Trophoblast cell (in vitro differentiated cells and primary cell): ENCODE data around the gene SMG1.
"Not testable (repeated sequence)": the region's sequence is repeated elsewhere in the genome, so short reads cannot be mapped to it uniquely, and the experiment has no call there.

ENCODE experiments used
- DNase-seq, 2 donors: peaks; one replicate each; pipeline ENCODE4 v3.0.0-alpha.2; 2016
- H2AFZ ChIP-seq: 2 replicates; pipeline ENCODE4 v1.6.1; 2013; ENCODE audit warnings: low read length, moderate library complexity, mild to moderate bottlenecking; ENCODE audit not compliant: insufficient read depth, poor library complexity
- H2AK5ac ChIP-seq: 2 replicates; pipeline ENCODE4 v1.6.1; 2013; ENCODE audit warnings: mild to moderate bottlenecking, low read length
- H2BK120ac ChIP-seq: 2 replicates; pipeline ENCODE4 v1.6.1; 2013; ENCODE audit warnings: low read length, mild to moderate bottlenecking, moderate library complexity; ENCODE audit not compliant: insufficient read depth, poor library complexity
- H2BK12ac ChIP-seq: 2 replicates; pipeline ENCODE4 v1.6.1; 2013; ENCODE audit warnings: mild to moderate bottlenecking, low read length, moderate library complexity
- H2BK5ac ChIP-seq: 2 replicates; pipeline ENCODE4 v1.6.1; 2013; ENCODE audit warnings: low read length, low read depth, moderate library complexity, mild to moderate bottlenecking; ENCODE audit not compliant: poor library complexity
- H3K14ac ChIP-seq: 2 replicates; pipeline ENCODE4 v1.6.1; 2013; ENCODE audit warnings: mild to moderate bottlenecking, low read length
- H3K18ac ChIP-seq: 2 replicates; pipeline ENCODE4 v1.6.1; 2013; ENCODE audit warnings: mild to moderate bottlenecking, low read length
- H3K23ac ChIP-seq: 2 replicates; pipeline ENCODE4 v1.6.1; 2013; ENCODE audit warnings: low read length
- H3K27ac ChIP-seq: 2 replicates; pipeline ENCODE4 v1.5.1; 2013; ENCODE audit warnings: low read depth, mild to moderate bottlenecking, inconsistent platforms, low read length, moderate library complexity
- H3K27me3 ChIP-seq: 2 replicates; pipeline ENCODE4 v1.6.1; 2013; ENCODE audit warnings: inconsistent platforms, mild to moderate bottlenecking, low read length, moderate library complexity; ENCODE audit not compliant: insufficient read depth
- H3K36me3 ChIP-seq, 2 experiments: 1 replicate in 1 of 2; 2 replicates in 1 of 2; pipeline ENCODE4 v1.6.1; 2013; ENCODE audit warnings: low read length in 2 of 2, mild to moderate bottlenecking in 2 of 2, moderate library complexity in 1 of 2; ENCODE audit not compliant: insufficient read depth in 2 of 2, control insufficient read depth in 1 of 2
- H3K4ac ChIP-seq: 2 replicates; pipeline ENCODE4 v1.6.1; 2013; ENCODE audit warnings: low read depth, mild to moderate bottlenecking, low read length, moderate library complexity
- H3K4me1 ChIP-seq, 2 experiments: 1 replicate in 1 of 2; 2 replicates in 1 of 2; pipeline ENCODE4 v1.6.1; 2013; ENCODE audit warnings: low read length in 2 of 2, mild to moderate bottlenecking in 2 of 2, moderate library complexity in 1 of 2; ENCODE audit not compliant: insufficient read depth in 2 of 2, control insufficient read depth in 1 of 2
- H3K4me2 ChIP-seq: 2 replicates; pipeline ENCODE4 v1.6.1; 2013; ENCODE audit warnings: inconsistent platforms, mild to moderate bottlenecking, low read length, moderate library complexity
- H3K4me3 ChIP-seq: 2 replicates; pipeline ENCODE4 v1.5.1; 2013; ENCODE audit warnings: mild to moderate bottlenecking, low read depth, low read length, inconsistent platforms
- H3K79me1 ChIP-seq: one replicate; pipeline ENCODE4 v1.6.1; 2013; ENCODE audit warnings: low read length
- H3K79me2 ChIP-seq: 2 replicates; pipeline ENCODE4 v1.6.1; 2013; ENCODE audit warnings: low read length, mild to moderate bottlenecking; ENCODE audit not compliant: control insufficient read depth, insufficient read depth, poor library complexity
- H3K9ac ChIP-seq: 2 replicates; pipeline ENCODE4 v1.6.1; 2013; ENCODE audit warnings: mild to moderate bottlenecking, low read length
- H3K9me3 ChIP-seq: 2 replicates; pipeline ENCODE4 v1.6.1; 2013; ENCODE audit warnings: low read depth, mild to moderate bottlenecking, control low read depth, inconsistent platforms, low read length; ENCODE audit not compliant: insufficient read depth
- H4K12ac ChIP-seq: 2 replicates; pipeline ENCODE4 v1.6.1; 2013; ENCODE audit warnings: low read depth, mild to moderate bottlenecking, low read length, moderate library complexity
- H4K8ac ChIP-seq: 2 replicates; pipeline ENCODE4 v1.6.1; 2013; ENCODE audit warnings: low read depth, mild to moderate bottlenecking, low read length, moderate library complexity
- H4K91ac ChIP-seq: one replicate; pipeline ENCODE4 v1.6.1; 2013; ENCODE audit warnings: low read depth, mild to moderate bottlenecking, low read length, moderate library complexity
- WGBS: extraction: QIAGEN DNeasy Blood & Tissue Kit; methylation state at CpG from one replicate; pipeline ENCODE4 v1.1.7; 2013; ENCODE audit warnings: missing lambda C conversion rate; ENCODE audit not compliant: insufficient read length, insufficient coverage; ENCODE audit errors: extremely low coverage; 5-methylcytosine and 5-hydroxymethylcytosine counted together

Gene SMG1

DNA sequence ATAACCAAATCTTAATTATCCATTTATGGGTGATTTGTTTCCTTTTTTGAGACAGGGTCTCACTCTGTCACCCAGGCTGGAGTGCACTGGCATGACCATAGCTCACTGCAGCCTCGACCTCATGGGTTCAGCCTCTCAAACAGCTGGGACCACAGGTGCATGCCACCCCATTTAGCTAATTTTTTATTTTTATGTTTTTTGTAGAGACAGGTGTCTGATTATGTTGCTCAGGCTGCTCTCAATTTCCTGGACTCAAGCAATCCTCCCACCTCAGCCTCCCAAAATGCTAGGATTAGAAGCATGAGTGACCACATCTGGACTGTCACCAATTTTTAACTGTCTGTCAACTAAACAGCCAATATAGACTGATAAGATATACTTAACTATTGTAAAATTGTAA lies 25.0 kb downstream of the SMG1 start:
- DNase-seq, H3K79me2 ChIP-seq, H3K23ac ChIP-seq, H4K8ac ChIP-seq, H4K91ac ChIP-seq, H2BK5ac ChIP-seq, H3K9ac ChIP-seq, H3K4me1 ChIP-seq, H3K4me3 ChIP-seq, H3K4me2 ChIP-seq, H3K27me3 ChIP-seq, H2AK5ac ChIP-seq, H2AFZ ChIP-seq, H2BK120ac ChIP-seq, H3K36me3 ChIP-seq, H3K27ac ChIP-seq, H3K9me3 ChIP-seq, H3K4ac ChIP-seq, H2BK12ac ChIP-seq, H3K18ac ChIP-seq, H3K14ac ChIP-seq, H4K12ac ChIP-seq, H3K79me1 ChIP-seq: not testable (repeated sequence)
- no CpG with 5 or more reads among the region's 1 CpG for WGBS

DNA sequence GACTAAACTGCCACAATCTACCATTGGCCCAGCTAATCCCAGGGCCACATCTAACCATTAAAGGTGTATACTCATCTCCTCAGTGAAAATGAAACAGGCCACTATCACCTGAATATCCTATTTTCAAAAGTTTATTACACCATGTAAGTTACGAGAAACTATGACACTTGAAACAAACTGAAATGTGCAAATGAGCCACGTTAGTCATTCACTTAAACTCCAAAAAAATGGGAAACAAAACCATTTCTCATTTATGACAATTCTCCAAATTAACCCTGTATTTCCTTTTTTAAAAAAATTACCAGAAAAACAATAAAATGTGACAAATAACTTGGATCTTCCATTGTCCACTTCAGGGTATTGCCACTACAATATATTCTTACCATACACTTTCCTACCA lies 41.8 kb downstream of the SMG1 start:
- not testable (repeated sequence) for H2AFZ ChIP-seq, H3K4me1 ChIP-seq, H3K9ac ChIP-seq, H3K18ac ChIP-seq, H3K23ac ChIP-seq, H4K12ac ChIP-seq, H2BK5ac ChIP-seq, H4K91ac ChIP-seq, H3K4ac ChIP-seq, H2AK5ac ChIP-seq, H3K36me3 ChIP-seq, H3K9me3 ChIP-seq, H3K4me3 ChIP-seq, H3K4me2 ChIP-seq, DNase-seq, H3K79me1 ChIP-seq, H2BK120ac ChIP-seq, H3K14ac ChIP-seq, H4K8ac ChIP-seq, H3K27me3 ChIP-seq, H2BK12ac ChIP-seq, H3K27ac ChIP-seq, H3K79me2 ChIP-seq
- no CpG with 5 or more reads among the region's 2 CpGs for WGBS

DNA sequence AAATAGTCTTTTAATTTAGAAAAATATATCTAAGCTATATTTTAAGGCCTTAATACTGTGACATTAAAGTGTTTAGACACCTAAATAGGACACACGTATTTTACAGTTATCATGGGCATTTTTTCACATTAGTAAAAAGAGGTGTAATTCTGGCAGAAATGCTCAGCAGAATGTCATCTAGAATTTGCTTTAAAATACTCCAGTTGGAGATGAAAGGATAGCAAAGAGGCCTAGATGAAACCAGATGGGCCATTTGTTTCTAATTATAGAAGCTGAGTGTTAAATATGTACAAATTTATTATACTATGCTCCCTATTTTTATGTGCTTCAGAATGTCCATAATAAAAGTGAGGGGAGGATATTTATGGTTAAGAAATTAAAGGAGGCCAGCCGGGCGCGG lies 48.5 kb downstream of the SMG1 start:
- not testable (repeated sequence) for H3K4me3 ChIP-seq, H4K8ac ChIP-seq, H3K4me2 ChIP-seq, H3K79me2 ChIP-seq, H4K12ac ChIP-seq, H2BK12ac ChIP-seq, H3K23ac ChIP-seq, H2AFZ ChIP-seq, H2BK5ac ChIP-seq, H4K91ac ChIP-seq, H3K9ac ChIP-seq, DNase-seq, H3K27ac ChIP-seq, H3K79me1 ChIP-seq, H3K27me3 ChIP-seq, H2BK120ac ChIP-seq, H3K9me3 ChIP-seq, H3K18ac ChIP-seq, H2AK5ac ChIP-seq, H3K4ac ChIP-seq, H3K14ac ChIP-seq, H3K4me1 ChIP-seq
- no CpG with 5 or more reads among the region's 4 CpGs for WGBS
- peaks cover 11 to 17% of the 10 kb centered on the region in 2 experiments for H3K36me3 ChIP-seq

DNA sequence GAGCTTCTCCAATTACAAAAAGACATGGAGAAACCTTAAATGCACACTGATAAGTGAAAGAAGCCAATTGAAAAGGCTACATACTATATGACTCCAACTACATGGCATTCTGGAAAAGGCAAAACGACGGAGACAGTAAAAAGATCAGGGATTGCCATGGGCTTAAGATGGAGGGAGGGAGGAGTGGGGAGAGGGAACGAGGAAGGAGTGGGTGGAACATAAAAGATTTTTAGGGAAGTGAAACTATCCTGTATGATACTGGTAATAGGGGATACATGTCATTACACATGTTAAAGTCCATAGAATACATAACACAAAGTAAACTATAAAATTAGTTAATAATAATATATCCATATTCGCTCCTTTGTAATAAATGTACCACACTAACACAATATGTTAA lies 48.9 kb downstream of the SMG1 start:
- not testable (repeated sequence) for H4K12ac ChIP-seq, H3K18ac ChIP-seq, H3K23ac ChIP-seq, H3K4ac ChIP-seq, H3K9me3 ChIP-seq, H3K14ac ChIP-seq, H4K8ac ChIP-seq, H2AFZ ChIP-seq, H3K79me2 ChIP-seq, H2BK12ac ChIP-seq, H3K79me1 ChIP-seq, DNase-seq, H2BK120ac ChIP-seq, H3K27ac ChIP-seq, H3K4me1 ChIP-seq, H2BK5ac ChIP-seq, H2AK5ac ChIP-seq, H3K4me3 ChIP-seq, H3K9ac ChIP-seq, H3K27me3 ChIP-seq, H4K91ac ChIP-seq, H3K4me2 ChIP-seq
- WGBS = no CpG with 5 or more reads among the region's 4 CpGs
- H3K36me3 ChIP-seq = peaks cover 11 to 17% of the 10 kb centered on the region in 2 experiments
